ENCODE measurements around the gene ALKBH5. TPM values are rescaled to one million over a fixed set of nuclear protein-coding genes. Genes with fewer than 3 reads are reported as not detected.

Gene ALKBH5
- total RNA-seq, 1 experiment from 2014 or later, result 124 TPM

- no peaks in the 10 kb centered on the region for H3K9me3 ChIP-seq (ENCODE audit: low read length)
- no peak overlapping the region for H3K4me3 ChIP-seq (ENCODE audit: low read length)
- H4K20me1 ChIP-seq (ENCODE audit: insufficient read depth, low read depth, low read length), result no peaks in the 10 kb centered on the region
- DNase-seq, result no peak
- H3K9me2 ChIP-seq (replicated peaks; ENCODE audit: insufficient read depth, low read length), result no peaks in the 10 kb centered on the region
- H3K4me2 ChIP-seq (ENCODE audit: low read depth, low read length, poor library complexity, severe bottlenecking), result no peak overlapping the region
- no peak overlapping the region for H3K27ac ChIP-seq (ENCODE audit: low read length)
- no peaks in the 10 kb centered on the region for H3K79me2 ChIP-seq (ENCODE audit: low read length)
- no peaks in the 10 kb centered on the region for H3K36me3 ChIP-seq (ENCODE audit: insufficient read depth, low read length)
- no peaks in the 10 kb centered on the region for H3K4me1 ChIP-seq (ENCODE audit: low read length)
- H3K27me3 ChIP-seq (ENCODE audit: low read length), result no peaks in the 10 kb centered on the region
- H2AFZ ChIP-seq (ENCODE audit: low read length), result no peak overlapping the region
- H3K9ac ChIP-seq (ENCODE audit: low read length), result no peak overlapping the region
Measured at GRCh38 chr17:18237461-18237860, 53.8 kb downstream of the ALKBH5 start.

GRCh38 chr17:18238299-18238698 is 54.7 kb downstream of the ALKBH5 start:
- Histone ChIP-seq H2AFZ (ENCODE audit: low read length) (no peak overlapping the region), H4K20me1 (ENCODE audit: insufficient read depth, low read depth, low read length) (no peaks in the 10 kb centered on the region), H3K4me1 (ENCODE audit: low read length) (no peaks in the 10 kb centered on the region), H3K79me2 (ENCODE audit: low read length) (no peaks in the 10 kb centered on the region), H3K4me3 (ENCODE audit: low read length) (no peak overlapping the region), H3K9ac (ENCODE audit: low read length) (no peak overlapping the region), H3K27me3 (ENCODE audit: low read length) (no peaks in the 10 kb centered on the region), H3K9me2 (replicated peaks; ENCODE audit: insufficient read depth, low read length) (no peaks in the 10 kb centered on the region), H3K36me3 (ENCODE audit: insufficient read depth, low read length) (no peaks in the 10 kb centered on the region), H3K4me2 (ENCODE audit: low read depth, low read length, poor library complexity, severe bottlenecking) (no peak overlapping the region), H3K27ac (ENCODE audit: low read length) (no peak overlapping the region), H3K9me3 (ENCODE audit: low read length) (no peaks in the 10 kb centered on the region)
- DNase-seq, result no peak

- no peak for DNase-seq
- Histone ChIP-seq H3K36me3 (ENCODE audit: insufficient read depth, low read length) (peaks cover 7% of the 10 kb centered on the region; the same call in 1 of the 2 replicates), H3K79me2 (ENCODE audit: low read length) (no peaks in the 10 kb centered on the region), H3K4me3 (ENCODE audit: low read length) (no peak overlapping the region), H3K27ac (ENCODE audit: low read length) (no peak overlapping the region), H3K9me2 (replicated peaks; ENCODE audit: insufficient read depth, low read length) (no peaks in the 10 kb centered on the region), H3K4me2 (ENCODE audit: low read depth, low read length, poor library complexity, severe bottlenecking) (no peak overlapping the region), H3K9me3 (ENCODE audit: low read length) (no peaks in the 10 kb centered on the region), H3K9ac (ENCODE audit: low read length) (no peak overlapping the region), H3K4me1 (ENCODE audit: low read length) (no peaks in the 10 kb centered on the region), H4K20me1 (ENCODE audit: insufficient read depth, low read depth, low read length) (no peaks in the 10 kb centered on the region), H2AFZ (ENCODE audit: low read length) (no peak overlapping the region), H3K27me3 (ENCODE audit: low read length) (no peaks in the 10 kb centered on the region)
Measured at GRCh38 chr17:18240449-18240848, 56.8 kb downstream of the ALKBH5 start.

GRCh38 chr17:18241229-18241871 is 57.7 kb downstream of the ALKBH5 start:
- no peak overlapping the region for H2AFZ ChIP-seq (ENCODE audit: low read length)
- no peak for DNase-seq
- no peaks in the 10 kb centered on the region for H4K20me1 ChIP-seq (ENCODE audit: insufficient read depth, low read depth, low read length)
- peaks cover 9% of the 10 kb centered on the region; the same call in 1 of the 2 replicates for H3K36me3 ChIP-seq (ENCODE audit: insufficient read depth, low read length)
- H3K4me3 ChIP-seq (ENCODE audit: low read length), result no peak overlapping the region
- H3K27ac ChIP-seq (ENCODE audit: low read length), result no peak overlapping the region
- H3K79me2 ChIP-seq (ENCODE audit: low read length), result no peaks in the 10 kb centered on the region
- H3K9ac ChIP-seq (ENCODE audit: low read length), result no peak overlapping the region
- no peaks in the 10 kb centered on the region for H3K4me1 ChIP-seq (ENCODE audit: low read length)
- H3K4me2 ChIP-seq (ENCODE audit: low read depth, low read length, poor library complexity, severe bottlenecking), result no peak overlapping the region
- no peaks in the 10 kb centered on the region for H3K27me3 ChIP-seq (ENCODE audit: low read length)
- H3K9me2 ChIP-seq (replicated peaks; ENCODE audit: insufficient read depth, low read length), result no peaks in the 10 kb centered on the region
- H3K9me3 ChIP-seq (ENCODE audit: low read length), result no peaks in the 10 kb centered on the region

- Histone ChIP-seq H3K4me1 (ENCODE audit: low read length) (peaks cover 2% of the 10 kb centered on the region; the same call in 1 of the 2 replicates), H4K20me1 (ENCODE audit: insufficient read depth, low read depth, low read length) (peaks cover 8% of the 10 kb centered on the region; the same call in 1 of the 2 replicates), H3K79me2 (ENCODE audit: low read length) (no peaks in the 10 kb centered on the region), H3K9ac (ENCODE audit: low read length) (no peak overlapping the region), H3K9me3 (ENCODE audit: low read length) (no peaks in the 10 kb centered on the region), H3K27ac (ENCODE audit: low read length) (no peak overlapping the region), H3K4me3 (ENCODE audit: low read length) (no peak overlapping the region), H2AFZ (ENCODE audit: low read length) (no peak overlapping the region), H3K4me2 (ENCODE audit: low read depth, low read length, poor library complexity, severe bottlenecking) (no peak overlapping the region), H3K27me3 (ENCODE audit: low read length) (no peaks in the 10 kb centered on the region), H3K9me2 (replicated peaks; ENCODE audit: insufficient read depth, low read length) (no peaks in the 10 kb centered on the region), H3K36me3 (ENCODE audit: insufficient read depth, low read length) (peaks cover 19% of the 10 kb centered on the region; the same call in 1 of the 2 replicates)
- no peak for DNase-seq
Measured at GRCh38 chr17:18245038-18245776, 61.6 kb downstream of the ALKBH5 start.

GRCh38 chr17:18246109-18246725 is 62.6 kb downstream of the ALKBH5 start:
- no peaks in the 10 kb centered on the region for H3K27me3 ChIP-seq (ENCODE audit: low read length)
- peaks cover 8% of the 10 kb centered on the region; the same call in 1 of the 2 replicates for H4K20me1 ChIP-seq (ENCODE audit: insufficient read depth, low read depth, low read length)
- no peak overlapping the region for H3K4me2 ChIP-seq (ENCODE audit: low read depth, low read length, poor library complexity, severe bottlenecking)
- no peak overlapping the region for H3K27ac ChIP-seq (ENCODE audit: low read length)
- H3K4me1 ChIP-seq (ENCODE audit: low read length), result peaks cover 2% of the 10 kb centered on the region; the same call in 1 of the 2 replicates
- no peaks in the 10 kb centered on the region for H3K79me2 ChIP-seq (ENCODE audit: low read length)
- no peaks in the 10 kb centered on the region for H3K9me3 ChIP-seq (ENCODE audit: low read length)
- no peaks in the 10 kb centered on the region for H3K9me2 ChIP-seq (replicated peaks; ENCODE audit: insufficient read depth, low read length)
- no peak overlapping the region for H2AFZ ChIP-seq (ENCODE audit: low read length)
- H3K4me3 ChIP-seq (ENCODE audit: low read length), result no peak overlapping the region
- H3K9ac ChIP-seq (ENCODE audit: low read length), result no peak overlapping the region
- peaks cover 19% of the 10 kb centered on the region; the same call in 1 of the 2 replicates for H3K36me3 ChIP-seq (ENCODE audit: insufficient read depth, low read length)
- DNase-seq, result no peak

- H2AFZ ChIP-seq (ENCODE audit: low read length), result no peak overlapping the region
- no peak overlapping the region for H3K9ac ChIP-seq (ENCODE audit: low read length)
- H3K36me3 ChIP-seq (ENCODE audit: insufficient read depth, low read length), result peaks cover 19% of the 10 kb centered on the region; the same call in 1 of the 2 replicates
- no peak overlapping the region for H3K4me2 ChIP-seq (ENCODE audit: low read depth, low read length, poor library complexity, severe bottlenecking)
- no peaks in the 10 kb centered on the region for H3K9me3 ChIP-seq (ENCODE audit: low read length)
- H3K4me3 ChIP-seq (ENCODE audit: low read length), result no peak overlapping the region
- H3K9me2 ChIP-seq (replicated peaks; ENCODE audit: insufficient read depth, low read length), result no peaks in the 10 kb centered on the region
- peaks cover 8% of the 10 kb centered on the region; the same call in 1 of the 2 replicates for H4K20me1 ChIP-seq (ENCODE audit: insufficient read depth, low read depth, low read length)
- no peaks in the 10 kb centered on the region for H3K27me3 ChIP-seq (ENCODE audit: low read length)
- no peak overlapping the region for H3K27ac ChIP-seq (ENCODE audit: low read length)
- no peaks in the 10 kb centered on the region for H3K79me2 ChIP-seq (ENCODE audit: low read length)
- DNase-seq, result peak; percentile 93
- peaks cover 2% of the 10 kb centered on the region; the same call in 1 of the 2 replicates for H3K4me1 ChIP-seq (ENCODE audit: low read length)
Measured at GRCh38 chr17:18246880-18247612, 63.4 kb downstream of the ALKBH5 start.

All from Karpas-422 (cell line).